A673 (cell line): ENCODE measurements around the gene TECPR2. TPM values are rescaled to one million over a fixed set of nuclear protein-coding genes. Genes with fewer than 3 reads are reported as not detected.

Experiments used
- BruUV-seq: library from RNA; stranded (reverse); fragments of 400-500 nt; replicated peaks from 2 replicates; lab custom pipeline; 2021; lab: Mats Ljungman, UMichigan
- CTCF ChIA-PET: fragments of 300-600 bp; sonication (Branson Sonifier 250); formaldehyde crosslinking; loops from one replicate; lab custom pipeline; 2022; ENCODE audit warnings: antibody characterized with exemption; lab: Charles Lee
- POLR2A ChIA-PET: fragments of 300-600 bp; sonication (Branson Sonifier 250); formaldehyde crosslinking; loops from one replicate; lab custom pipeline; 2022; ENCODE audit warnings: antibody characterized with exemption; ENCODE audit not compliant: low non-redundant PET; lab: Charles Lee
- DNase-seq: peaks from one replicate; pipeline ENCODE4 v3.0.0-alpha.2; 2015; ENCODE audit warnings: low spot score
- H3K27ac ChIP-seq: fragments of 200-600 bp; sonication (generic); 2 replicates; pipeline ENCODE4 v1.5.1; 2016; ENCODE audit warnings: mixed run types, low read depth, mild to moderate bottlenecking, mixed read lengths, antibody characterized with exemption, low read length; ENCODE audit not compliant: poor library complexity, severe bottlenecking
- H3K27me3 ChIP-seq: fragments of 200-600 bp; sonication (generic); replicated peaks from 2 replicates; pipeline ENCODE4 v1.6.1; 2017; ENCODE audit warnings: mixed run types, low read depth, mild to moderate bottlenecking, mixed read lengths, antibody characterized with exemption, low read length; ENCODE audit not compliant: insufficient read depth, poor library complexity
- H3K36me3 ChIP-seq: fragments of 200-600 bp; sonication (generic); 2 replicates; pipeline ENCODE4 v1.6.1; 2016; ENCODE audit warnings: mixed run types, mild to moderate bottlenecking, mixed read lengths, antibody characterized with exemption, low read length; ENCODE audit not compliant: insufficient read depth, poor library complexity, severe bottlenecking
- H3K4me1 ChIP-seq: fragments of 200-600 bp; sonication (generic); 2 replicates; pipeline ENCODE4 v1.6.1; 2017; ENCODE audit warnings: mixed run types, mild to moderate bottlenecking, mixed read lengths, antibody characterized with exemption, low read length; ENCODE audit not compliant: insufficient read depth, poor library complexity, severe bottlenecking
- H3K4me3 ChIP-seq: fragments of 200-600 bp; sonication (generic); 2 replicates; pipeline ENCODE4 v1.5.1; 2016; ENCODE audit warnings: low read depth, mixed run types, mild to moderate bottlenecking, mixed read lengths, low read length; ENCODE audit not compliant: poor library complexity, severe bottlenecking
- H3K9me3 ChIP-seq: fragments of 200-600 bp; sonication (generic); 2 replicates; pipeline ENCODE4 v1.6.1; 2016; ENCODE audit warnings: mixed run types, low read depth, mild to moderate bottlenecking, mixed read lengths, antibody characterized with exemption, low read length; ENCODE audit not compliant: poor library complexity, severe bottlenecking
- EZH2 ChIP-seq: fragments of 200-600 bp; sonication (generic); IDR thresholded peaks from 2 replicates; pipeline ENCODE4 v1.6.1; 2017; ENCODE audit warnings: borderline replicate concordance, low read depth, mild to moderate bottlenecking, mixed read lengths, antibody characterized with exemption, low read length; ENCODE audit not compliant: poor library complexity, severe bottlenecking
- intact Hi-C: fragments of 100-400 bp; cut with micrococcal nuclease; formaldehyde crosslinking; loops from one replicate; pipeline ENCODE4 v1.10.0; 2022; ENCODE audit not compliant: unreplicated experiment
- total RNA-seq: library from RNA; stranded (reverse); gene quantifications from 2 replicates; pipeline ENCODE4 v1.2.3, GENCODE V29; 2021
- TF ChIP-seq, protein P1 (sequence below): fragments of 300-800, 200-600 bp; sonication (generic); conservative IDR thresholded peaks from 2 replicates; pipeline ENCODE4 v1.5.1; 2017; ENCODE audit warnings: low read depth, mild to moderate bottlenecking, antibody characterized with exemption, low read length, moderate library complexity, mixed read lengths

TECPR2 gene
- total RNA-seq, 1 experiment from 2014 or later: 22.1 TPM

DNA sequence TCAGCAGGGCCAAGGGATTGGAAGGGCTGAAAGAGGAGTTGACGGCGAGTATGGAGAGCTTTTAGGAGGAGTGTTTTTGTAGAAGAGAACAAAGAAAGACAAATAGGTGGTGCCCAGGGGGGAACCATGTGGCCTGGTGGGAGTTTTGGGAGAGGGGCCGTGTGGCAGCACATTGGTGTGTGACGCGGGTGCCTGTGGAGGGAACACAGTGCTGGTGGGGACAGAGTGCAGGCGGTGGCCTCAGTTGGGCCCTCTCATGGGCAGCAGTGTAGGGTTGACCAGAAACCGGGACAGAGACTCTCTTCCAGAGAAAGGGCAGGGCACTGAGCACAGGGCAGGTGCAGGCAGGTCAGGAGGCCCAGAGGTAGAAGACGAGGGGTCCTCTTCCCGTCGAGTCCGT, 56.5 kb downstream of the TECPR2 start:
- no peaks in the 10 kb centered on the region for H3K27me3 ChIP-seq
- no TSS peak for BruUV-seq
- CTCF ChIA-PET: no interaction called here
- no peak for DNase-seq
- H3K27ac ChIP-seq: no peak overlapping the region
- POLR2A ChIA-PET: no interaction called here
- intact Hi-C loops: no loop called here
- no peaks in the 10 kb centered on the region for H3K4me1 ChIP-seq
- no peak for TF ChIP-seq EZH2
- TF ChIP-seq, protein P1, sequence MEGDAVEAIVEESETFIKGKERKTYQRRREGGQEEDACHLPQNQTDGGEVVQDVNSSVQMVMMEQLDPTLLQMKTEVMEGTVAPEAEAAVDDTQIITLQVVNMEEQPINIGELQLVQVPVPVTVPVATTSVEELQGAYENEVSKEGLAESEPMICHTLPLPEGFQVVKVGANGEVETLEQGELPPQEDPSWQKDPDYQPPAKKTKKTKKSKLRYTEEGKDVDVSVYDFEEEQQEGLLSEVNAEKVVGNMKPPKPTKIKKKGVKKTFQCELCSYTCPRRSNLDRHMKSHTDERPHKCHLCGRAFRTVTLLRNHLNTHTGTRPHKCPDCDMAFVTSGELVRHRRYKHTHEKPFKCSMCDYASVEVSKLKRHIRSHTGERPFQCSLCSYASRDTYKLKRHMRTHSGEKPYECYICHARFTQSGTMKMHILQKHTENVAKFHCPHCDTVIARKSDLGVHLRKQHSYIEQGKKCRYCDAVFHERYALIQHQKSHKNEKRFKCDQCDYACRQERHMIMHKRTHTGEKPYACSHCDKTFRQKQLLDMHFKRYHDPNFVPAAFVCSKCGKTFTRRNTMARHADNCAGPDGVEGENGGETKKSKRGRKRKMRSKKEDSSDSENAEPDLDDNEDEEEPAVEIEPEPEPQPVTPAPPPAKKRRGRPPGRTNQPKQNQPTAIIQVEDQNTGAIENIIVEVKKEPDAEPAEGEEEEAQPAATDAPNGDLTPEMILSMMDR: no peak
- no peaks in the 10 kb centered on the region for H3K9me3 ChIP-seq
- H3K36me3 ChIP-seq: no peaks in the 10 kb centered on the region
- H3K4me3 ChIP-seq: no peak overlapping the region

DNA sequence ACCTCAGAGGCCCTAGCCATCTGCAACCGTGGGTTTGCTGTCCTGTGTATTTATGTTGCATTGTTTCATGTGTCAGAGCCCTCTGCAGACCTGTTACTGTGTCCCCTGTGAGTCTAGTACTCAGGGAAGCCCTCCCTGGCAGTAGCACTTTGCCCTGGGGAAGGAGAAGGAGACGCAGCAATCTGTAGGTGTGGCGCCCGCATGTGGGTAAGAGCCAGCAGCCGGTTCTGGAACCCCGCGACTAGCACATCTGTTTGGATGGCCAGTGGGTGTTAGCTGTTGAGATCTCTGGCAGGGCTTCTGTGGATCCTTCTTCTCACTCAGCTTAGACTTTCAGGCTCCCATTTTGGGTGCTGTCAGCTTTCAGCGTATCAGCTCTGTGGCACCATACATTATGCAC, 57.0 kb downstream of the TECPR2 start:
- BruUV-seq: no TSS peak
- no peak for DNase-seq
- CTCF ChIA-PET: no interaction called here
- POLR2A ChIA-PET: no interaction called here
- Histone ChIP-seq H3K27me3 (no peaks in the 10 kb centered on the region), H3K4me3 (no peak overlapping the region), H3K9me3 (no peaks in the 10 kb centered on the region), H3K36me3 (no peaks in the 10 kb centered on the region), H3K4me1 (no peaks in the 10 kb centered on the region), H3K27ac (no peak overlapping the region)
- intact Hi-C loops: no loop called here
- TF ChIP-seq EZH2: no peak
- TF ChIP-seq, protein P1: no peak

DNA sequence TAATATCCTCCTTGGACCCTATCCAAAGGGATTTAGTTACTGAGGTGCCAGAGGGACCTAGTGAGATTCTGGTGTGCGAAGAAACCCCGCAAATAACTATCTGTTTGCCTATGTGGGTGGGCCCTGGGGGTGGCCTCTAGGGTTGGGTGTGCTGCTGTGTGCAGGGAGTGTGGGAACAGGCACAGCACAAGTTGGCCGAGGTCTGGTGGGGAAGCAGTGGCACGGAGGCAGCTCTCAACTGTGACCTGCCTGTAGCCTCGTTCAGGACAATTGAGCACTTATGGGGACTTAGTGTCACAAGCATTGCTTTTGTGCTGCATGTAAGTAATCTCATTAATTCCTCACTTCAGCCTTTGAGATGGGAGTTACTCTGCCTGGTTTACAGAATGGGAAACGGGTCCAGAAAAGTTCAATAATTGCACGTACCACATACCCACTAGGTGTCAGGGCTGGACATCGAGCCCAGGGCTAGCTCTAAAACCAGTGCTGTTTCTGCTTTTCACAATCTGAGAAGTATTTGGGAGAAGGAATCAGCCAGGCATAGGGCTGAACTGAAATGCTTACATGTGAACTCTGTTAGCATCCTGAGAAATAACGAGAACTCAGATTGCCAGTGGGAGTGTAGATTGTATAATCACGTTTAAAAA, 58.8 kb downstream of the TECPR2 start:
- H3K4me3 ChIP-seq: no peak overlapping the region
- intact Hi-C loops: no loop called here
- no peaks in the 10 kb centered on the region for H3K4me1 ChIP-seq
- H3K9me3 ChIP-seq: no peaks in the 10 kb centered on the region
- CTCF ChIA-PET: no interaction called here
- no peak for DNase-seq
- H3K27me3 ChIP-seq: no peaks in the 10 kb centered on the region
- BruUV-seq: no TSS peak
- TF ChIP-seq, protein P1: no peak
- POLR2A ChIA-PET: no interaction called here
- H3K27ac ChIP-seq: no peak overlapping the region
- no peaks in the 10 kb centered on the region for H3K36me3 ChIP-seq
